GM12878 (cell line): Measurements from ENCODE around the gene SULT1C4. TPM values are rescaled to one million over a fixed set of nuclear protein-coding genes. Genes with fewer than 3 reads are reported as not detected.

Experiments used
- ATAC-seq: fragments of 200-7000 bp; cut with Tn5 transposase; 3 replicates; pipeline ENCODE4 v1.9.1; 2020; ENCODE audit warnings: mild to moderate bottlenecking, moderate library complexity
- BruUV-seq: library from RNA; stranded (reverse); fragments of 400-500 nt; replicated peaks from 2 replicates; lab custom pipeline; 2021; lab: Mats Ljungman, UMichigan
- CTCF ChIA-PET: fragments of 300-600 bp; sonication (Branson Sonifier 250); formaldehyde crosslinking; extraction: SDS; loops from one replicate; lab custom pipeline; 2021; ENCODE audit warnings: inconsistent platforms; lab: Yijun Ruan, JAX
- POLR2A ChIA-PET: fragments of 350-600 bp; formaldehyde crosslinking; extraction: SDS; loops from one replicate; lab custom pipeline; 2021; ENCODE audit warnings: inconsistent platforms; lab: Charles Lee
- RAD21 ChIA-PET: fragments of 300-600 bp; sonication (Branson Sonifier 250); formaldehyde crosslinking; loops from one replicate; lab custom pipeline; 2023; ENCODE audit warnings: antibody characterized with exemption; ENCODE audit not compliant: unreplicated experiment; lab: Charles Lee
- SMC1A ChIA-PET: fragments of 300-600 bp; sonication (Branson Sonifier 250); formaldehyde crosslinking; loops from one replicate; lab custom pipeline; 2023; ENCODE audit not compliant: unreplicated experiment, uncharacterized antibody; lab: Charles Lee
- DNase-seq: peaks from one replicate; pipeline ENCODE4 v3.0.0-alpha.2; 2011; ENCODE audit warnings: low read depth, low spot score
- FAIRE-seq: peaks from 3 replicates; lab custom pipeline; 2011; peaks lifted over from hg19 to GRCh38; lab: Jason Lieb, UNC
- H2AFZ ChIP-seq: 2 replicates; pipeline ENCODE4 v1.6.0; 2011; ENCODE audit warnings: low read depth, low read length, control low read depth; ENCODE audit not compliant: control insufficient read depth
- H3K27ac ChIP-seq: 2 replicates; pipeline ENCODE4 v1.5.1; 2011; ENCODE audit warnings: control low read depth; ENCODE audit not compliant: control insufficient read depth, insufficient read depth
- H3K27me3 ChIP-seq, 2 experiments: replicated peaks in 1 of 2; 2 replicates each; pipeline versions ENCODE4 v1.6.0 to v1.6.1; 2011; ENCODE audit warnings: low read length in 1 of 2; ENCODE audit not compliant: control insufficient read depth in 2 of 2, insufficient read depth in 2 of 2
- H3K36me3 ChIP-seq, 2 experiments: 2 replicates each; pipeline ENCODE4 v1.5.1; 2011; ENCODE audit warnings: low read length in 1 of 2; ENCODE audit not compliant: control insufficient read depth in 2 of 2, insufficient read depth in 2 of 2
- H3K4me1 ChIP-seq: 2 replicates; pipeline ENCODE4 v1.6.1; 2011; ENCODE audit warnings: mild to moderate bottlenecking, low read length, moderate library complexity, mixed read lengths; ENCODE audit not compliant: control insufficient read depth, insufficient read depth
- H3K4me2 ChIP-seq: 2 replicates; pipeline ENCODE4 v1.6.0; 2011; ENCODE audit warnings: control low read depth; ENCODE audit not compliant: control insufficient read depth, insufficient read depth
- H3K4me3 ChIP-seq: fragments of 200-600 bp; sonication (generic); 2 replicates; pipeline ENCODE4 v1.5.1; 2016
- H3K79me2 ChIP-seq: 2 replicates; pipeline ENCODE4 v1.6.0; 2011; ENCODE audit warnings: low read length; ENCODE audit not compliant: control insufficient read depth, insufficient read depth
- H3K9ac ChIP-seq: 2 replicates; pipeline ENCODE4 v1.8.0; 2011; ENCODE audit warnings: low read length, control low read depth, mixed read lengths; ENCODE audit not compliant: control insufficient read depth, insufficient read depth
- H3K9me3 ChIP-seq: replicated peaks from 3 replicates; pipeline ENCODE4 v1.5.1; 2011; ENCODE audit warnings: mild to moderate bottlenecking, low read length; ENCODE audit not compliant: control insufficient read depth, insufficient read depth
- H4K20me1 ChIP-seq: 2 replicates; pipeline ENCODE4 v1.6.0; 2011; ENCODE audit not compliant: control insufficient read depth, insufficient read depth
- CHD2 ChIP-seq: IDR thresholded peaks from 2 replicates; pipeline ENCODE4 v1.6.1; 2011; ENCODE audit warnings: low read depth, low read length, improper control_type of control experiment, borderline replicate concordance
- EED ChIP-seq: sonication (generic); IDR thresholded peaks from 2 replicates; pipeline ENCODE4 v1.6.1; 2016; ENCODE audit warnings: antibody characterized with exemption, low read depth
- ELK1 ChIP-seq: IDR thresholded peaks from 2 replicates; pipeline ENCODE4 v1.6.1; 2012; ENCODE audit warnings: low read depth, low read length, improper control_type of control experiment
- GABPA ChIP-seq: IDR thresholded peaks from 2 replicates; pipeline ENCODE4 v1.6.1; 2014; ENCODE audit warnings: antibody characterized with exemption, low read depth, mild to moderate bottlenecking, inconsistent platforms
- PAX8 ChIP-seq: fragments of 450-650 bp; IDR thresholded peaks from 2 replicates; pipeline ENCODE4 v1.6.1; 2017; ENCODE audit warnings: mild to moderate bottlenecking, moderate library complexity
- POLR2A ChIP-seq: IDR thresholded peaks from 2 replicates; pipeline ENCODE4 v1.6.1; 2011; ENCODE audit warnings: low read depth, mild to moderate bottlenecking, low read length
- POLR2AphosphoS2 ChIP-seq: IDR thresholded peaks from 2 replicates; pipeline ENCODE4 v1.6.1; 2011; ENCODE audit warnings: low read depth, mild to moderate bottlenecking, low read length, improper control_type of control experiment, moderate library complexity
- POLR2AphosphoS5 ChIP-seq: IDR thresholded peaks from 2 replicates; pipeline ENCODE4 v1.6.1; 2011; ENCODE audit warnings: mild to moderate bottlenecking, low read length, inconsistent platforms
- STAT1 ChIP-seq: fragments of 450-650 bp; conservative IDR thresholded peaks from 2 replicates; pipeline ENCODE4 v1.6.1; 2014; ENCODE audit warnings: antibody characterized with exemption, mild to moderate bottlenecking
- TCF7 ChIP-seq: IDR thresholded peaks from 2 replicates; pipeline ENCODE4 v1.6.1; 2014; ENCODE audit warnings: antibody characterized with exemption, borderline replicate concordance
- ZBTB4 ChIP-seq: fragments of 450-650 bp; formaldehyde crosslinking; IDR thresholded peaks from 2 replicates; pipeline ENCODE4 v1.4.0; 2022; ENCODE audit warnings: mild to moderate bottlenecking, moderate library complexity
- ZNF207 ChIP-seq: fragments of 450-650 bp; IDR thresholded peaks from 2 replicates; pipeline ENCODE4 v1.6.1; 2014; ENCODE audit warnings: antibody characterized with exemption, mild to moderate bottlenecking, borderline replicate concordance
- WGBS: methylation state at CpG from one replicate; pipeline ENCODE4 v1.1.6; 2016; ENCODE audit warnings: low lambda C conversion rate; ENCODE audit not compliant: insufficient replicate concordance, insufficient coverage; ENCODE audit errors: missing lambda C conversion rate; 5-methylcytosine and 5-hydroxymethylcytosine counted together
- in situ Hi-C: fragments of 300-500 bp; cut with MboI; formaldehyde crosslinking; loops from 9 replicates; pipeline ENCODE4 v1.14.3; 2018; ENCODE audit warnings: mixed read lengths
- intact Hi-C: fragments of 100-400 bp; cut with micrococcal nuclease; formaldehyde crosslinking; loops from one replicate; pipeline ENCODE4 v1.14.2; 2022; ENCODE audit not compliant: unreplicated experiment
- polyA plus RNA-seq, 11 experiments: library from polyadenylated mRNA; depleted of rRNA in 4 of 11; unstranded in 6 of 11; stranded (reverse) in 5 of 11; fragments of >200 nt; fragmentation: Nextera tagmentation in 4 of 11; fragmentation: Illumina TruSeq in 1 of 11; extraction: Ambion mirVana in 4 of 11; extraction: Trizol in 1 of 11; gene quantifications; 1 replicate in 1 of 11; 2 replicates in 10 of 11; pipeline versions ENCODE4 v1.2.1 to v1.2.3, GENCODE V29; 2011 to 2016; ENCODE audit warnings: inconsistent platforms in 2 of 11, missing spikeins in 2 of 11, low read depth in 1 of 11
- small RNA-seq: library from RNA; depleted of rRNA; stranded (forward); fragments of <200 nt; gene quantifications from one replicate; pipeline ENCODE3, GENCODE V24; 2014
- total RNA-seq, 4 experiments: library from RNA; depleted of rRNA in 3 of 4; stranded (reverse); fragments of >200 nt in 3 of 4; fragmentation: Illumina TruSeq in 1 of 4; extraction: Trizol in 1 of 4; gene quantifications; 2 replicates each; pipeline versions ENCODE4 v1.2.1 to v1.2.3, GENCODE V29; 2013 to 2021

SULT1C4 gene
- total and polyA plus RNA-seq, 10 of the 15 experiments (the other 5 are each of a cell fraction or from before 2014, with no cell fraction given): 0.04 TPM; not detected in 9

GRCh38 chr2:108436976-108437375 is 59.2 kb downstream of the SULT1C4 start:
- ChIA-PET RAD21 (no interaction called here), SMC1A (interaction anchor here (1.4 kb wide), 1 partner anchor 11 kb away, joined by 4 read pairs; the partner anchor contains the start of gene GCC2)
- TF ChIP-seq STAT1: no peak
- no peak for TF ChIP-seq PAX8
- TF ChIP-seq ELK1: no peak
- no peak for TF ChIP-seq CHD2
- TF ChIP-seq POLR2AphosphoS2: no peak
- no peak for TF ChIP-seq GABPA
- TF ChIP-seq ZBTB4 (CRISPR knock-in tag): no peak
- no peak for TF ChIP-seq EED
- no peak for TF ChIP-seq TCF7
- no peak for TF ChIP-seq POLR2A
- TF ChIP-seq ZNF207: no peak
- no peak for TF ChIP-seq POLR2AphosphoS5

More at GRCh38 chr2:108436976-108437375, 59.2 kb downstream of the SULT1C4 start:
- ATAC-seq (no peak), FAIRE-seq (no peak), DNase-seq (no peak)
- Histone ChIP-seq H3K36me3 (no peaks in the 10 kb centered on the region), H3K4me1 (no peaks in the 10 kb centered on the region), H3K4me3 (no peak overlapping the region), H3K9me3 (no peaks in the 10 kb centered on the region; the same call in 2 of the 3 replicates), H3K27ac (no peak overlapping the region), H3K4me2 (no peak overlapping the region), H3K27me3 (no peaks in the 10 kb centered on the region), H2AFZ (no peak overlapping the region), H4K20me1 (no peaks in the 10 kb centered on the region), H3K79me2 (no peaks in the 10 kb centered on the region), H3K9ac (no peak overlapping the region)
- CTCF ChIA-PET: no interaction called here
- 50% methylated on average over 1 of the region's 1 CpG for WGBS
- intact Hi-C loops (no loop called here), in situ Hi-C loops (no loop called here)
- POLR2A ChIA-PET: no interaction called here
- BruUV-seq: no TSS peak

Small RNAs within 50 kb of the gene (small RNA-seq; reads per million reads assigned to genes)
- not detected for gene SMIM12P1

Other genes starting within 250 kb of the SULT1C4 start
- gene SULT1C3, start 138.0 kb upstream of the SULT1C4 start, total RNA-seq (2014; rRNA removed): not detected in 2 replicates
- gene SULT1C3, start 138.0 kb upstream of the SULT1C4 start, total RNA-seq (2014; rRNA removed; fragmentation: Illumina TruSeq; extraction: Trizol): not detected in 2 replicates
- gene SULT1C3, start 138.0 kb upstream of the SULT1C4 start, total RNA-seq (2021): not detected in 2 replicates
- not detected in 2 replicates for gene SULT1C3, start 138.0 kb upstream of the SULT1C4 start, polyA plus RNA-seq (2011; rRNA removed)
- gene SULT1C3, start 138.0 kb upstream of the SULT1C4 start, polyA plus RNA-seq (2014; fragmentation: Illumina TruSeq; extraction: Trizol): not detected in 2 replicates
- not detected for gene SULT1C3, start 138.0 kb upstream of the SULT1C4 start, polyA plus RNA-seq (2014; fragmentation: Nextera tagmentation; extraction: Ambion mirVana)
- gene SULT1C3, start 138.0 kb upstream of the SULT1C4 start, polyA plus RNA-seq (2014; rRNA removed): not detected in 2 replicates
- not detected for gene SULT1C3, start 138.0 kb upstream of the SULT1C4 start, polyA plus RNA-seq (2016; fragmentation: Nextera tagmentation; extraction: Ambion mirVana)
- gene SULT1C2, start 89.1 kb upstream of the SULT1C4 start, total RNA-seq (2014; rRNA removed): not detected in 2 replicates
- not detected in 2 replicates for gene SULT1C2, start 89.1 kb upstream of the SULT1C4 start, total RNA-seq (2014; rRNA removed; fragmentation: Illumina TruSeq; extraction: Trizol)
- 0.03 and 0.05 TPM in 2 replicates for gene SULT1C2, start 89.1 kb upstream of the SULT1C4 start, total RNA-seq (2021)
- gene SULT1C2, start 89.1 kb upstream of the SULT1C4 start, polyA plus RNA-seq (2011; rRNA removed): 0.04 TPM in 1 of 2 replicates, not detected in the other
- gene SULT1C2, start 89.1 kb upstream of the SULT1C4 start, polyA plus RNA-seq (2014; fragmentation: Illumina TruSeq; extraction: Trizol): not detected in 2 replicates
- gene SULT1C2, start 89.1 kb upstream of the SULT1C4 start, polyA plus RNA-seq (2014; fragmentation: Nextera tagmentation; extraction: Ambion mirVana): under 1 TPM in 1 of 2 experiments, not detected in 1; 0.07 TPM
- not detected in 2 replicates for gene SULT1C2, start 89.1 kb upstream of the SULT1C4 start, polyA plus RNA-seq (2014; rRNA removed)
- gene SULT1C2, start 89.1 kb upstream of the SULT1C4 start, polyA plus RNA-seq (2016; fragmentation: Nextera tagmentation; extraction: Ambion mirVana): not detected
- gene GCC2, start 71.3 kb downstream of the SULT1C4 start, total RNA-seq (2014; rRNA removed): 12.1 and 15.4 TPM in 2 replicates
- 25.4 and 30.8 TPM in 2 replicates for gene GCC2, start 71.3 kb downstream of the SULT1C4 start, total RNA-seq (2014; rRNA removed; fragmentation: Illumina TruSeq; extraction: Trizol)
- gene GCC2, start 71.3 kb downstream of the SULT1C4 start, total RNA-seq (2021): 20.5 and 25.3 TPM in 2 replicates
- gene GCC2, start 71.3 kb downstream of the SULT1C4 start, polyA plus RNA-seq (2011; rRNA removed): 30.4 and 56.2 TPM in 2 replicates
- 27.0 and 35.3 TPM in 2 replicates for gene GCC2, start 71.3 kb downstream of the SULT1C4 start, polyA plus RNA-seq (2014; fragmentation: Illumina TruSeq; extraction: Trizol)
- 10 to 100 TPM; 11.8 to 13.5 TPM for gene GCC2, start 71.3 kb downstream of the SULT1C4 start, polyA plus RNA-seq (2014; fragmentation: Nextera tagmentation; extraction: Ambion mirVana)
- 9.5 and 12.1 TPM in 2 replicates for gene GCC2, start 71.3 kb downstream of the SULT1C4 start, polyA plus RNA-seq (2014; rRNA removed)
- gene GCC2, start 71.3 kb downstream of the SULT1C4 start, polyA plus RNA-seq (2016; fragmentation: Nextera tagmentation; extraction: Ambion mirVana): 10 to 100 TPM; 31.4 to 35.5 TPM
- gene LIMS1, start 156.5 kb downstream of the SULT1C4 start, total RNA-seq (2014; rRNA removed): 37.6 and 42.2 TPM in 2 replicates
- 40.6 and 43.2 TPM in 2 replicates for gene LIMS1, start 156.5 kb downstream of the SULT1C4 start, total RNA-seq (2014; rRNA removed; fragmentation: Illumina TruSeq; extraction: Trizol)
- 51.4 and 55.3 TPM in 2 replicates for gene LIMS1, start 156.5 kb downstream of the SULT1C4 start, total RNA-seq (2021)
- 98.1 and 102 TPM in 2 replicates for gene LIMS1, start 156.5 kb downstream of the SULT1C4 start, polyA plus RNA-seq (2011; rRNA removed)
- gene LIMS1, start 156.5 kb downstream of the SULT1C4 start, polyA plus RNA-seq (2014; fragmentation: Illumina TruSeq; extraction: Trizol): 47.3 and 49.2 TPM in 2 replicates
- 10 to 100 TPM; 15.7 to 17.6 TPM for gene LIMS1, start 156.5 kb downstream of the SULT1C4 start, polyA plus RNA-seq (2014; fragmentation: Nextera tagmentation; extraction: Ambion mirVana)
- gene LIMS1, start 156.5 kb downstream of the SULT1C4 start, polyA plus RNA-seq (2014; rRNA removed): 37.3 and 46.5 TPM in 2 replicates
- 10 to 100 TPM; 48.3 to 54.6 TPM for gene LIMS1, start 156.5 kb downstream of the SULT1C4 start, polyA plus RNA-seq (2016; fragmentation: Nextera tagmentation; extraction: Ambion mirVana)